Esophagus muscularis mucosa (tissue), 4 donors: ENCODE measurements around the gene CTU1. TPM values are rescaled to one million over a fixed set of nuclear protein-coding genes. Genes with fewer than 3 reads are reported as not detected.

Experiments used
- DNase-seq: peaks from one replicate; pipeline ENCODE4 v3.0.0-alpha.2; 2017; ENCODE audit errors: extremely low spot score
- H3K27ac ChIP-seq, 4 donors: fragments of 200-600 bp; sonication (generic); replicated peaks in 1 of 4; 1 replicate in 3 of 4; 2 replicates in 1 of 4; pipeline ENCODE4 v1.5.1; 2016 to 2019; ENCODE audit warnings: mild to moderate bottlenecking in 1 of 4
- H3K27me3 ChIP-seq, 4 donors: fragments of 200-600 bp; sonication (generic); one replicate each; pipeline versions ENCODE4 v1.5.1 to v1.6.0; 2016 to 2019
- H3K36me3 ChIP-seq, 4 donors: fragments of 200-600 bp; sonication (generic); one replicate each; pipeline ENCODE4 v1.5.1; 2016 to 2019
- H3K4me1 ChIP-seq, 4 donors: fragments of 200-600 bp; sonication (generic); one replicate each; pipeline ENCODE4 v1.5.1; 2016 to 2019
- H3K4me3 ChIP-seq, 4 donors: fragments of 200-600 bp; sonication (generic); 1 replicate in 2 of 4; 2 replicates in 2 of 4; pipeline ENCODE4 v1.5.1; 2016 to 2019; ENCODE audit warnings: mild to moderate bottlenecking in 4 of 4, moderate library complexity in 1 of 4
- H3K9me3 ChIP-seq, 4 donors: fragments of 200-600 bp; sonication (generic); 1 replicate in 3 of 4; 2 replicates in 1 of 4; pipeline ENCODE4 v1.5.1; 2016 to 2019
- CTCF ChIP-seq, 3 experiments: fragments of 200-600 bp in 2 of 3; fragments of 450-650 bp in 1 of 3; sonication (generic) in 2 of 3; IDR thresholded peaks; one replicate each; pipeline ENCODE4 v1.5.1; 2017 to 2019; ENCODE audit warnings: antibody characterized with exemption in 3 of 3, mild to moderate bottlenecking in 2 of 3, moderate library complexity in 1 of 3
- EP300 ChIP-seq: sonication (generic); formaldehyde crosslinking; IDR thresholded peaks from one replicate; pipeline ENCODE4 v1.6.1; 2017; ENCODE audit warnings: antibody characterized with exemption
- POLR2A ChIP-seq: fragments of 450-650 bp; IDR thresholded peaks from one replicate; pipeline ENCODE4 v1.6.1; 2017; ENCODE audit warnings: antibody characterized with exemption, moderate library complexity, mild to moderate bottlenecking, low read depth
- POLR2AphosphoS5 ChIP-seq, 2 donors: sonication (generic); formaldehyde crosslinking; IDR thresholded peaks; one replicate each; pipeline ENCODE4 v1.6.1; 2017; ENCODE audit warnings: antibody characterized with exemption in 2 of 2
- whole genome bisulfite sequencing: methylation state at CpG from one replicate; pipeline ENCODE4 v1.1.5; 2018; 5-methylcytosine and 5-hydroxymethylcytosine counted together
- intact Hi-C: fragments of 100-400 bp; cut with DNase I; formaldehyde crosslinking; loops from one replicate; pipeline ENCODE4 v1.15.1; 2023
- total RNA-seq, 4 donors: library from RNA; depleted of rRNA; stranded (reverse); fragments of >200 nt; gene quantifications; one replicate each; pipeline versions ENCODE4 v1.1.0 to v1.2.1, GENCODE V29; 2016

The CTU1 gene
- total RNA-seq, 4 donors from 2014 or later = 7.1 to 18.9 (median 13.7) TPM

DNA sequence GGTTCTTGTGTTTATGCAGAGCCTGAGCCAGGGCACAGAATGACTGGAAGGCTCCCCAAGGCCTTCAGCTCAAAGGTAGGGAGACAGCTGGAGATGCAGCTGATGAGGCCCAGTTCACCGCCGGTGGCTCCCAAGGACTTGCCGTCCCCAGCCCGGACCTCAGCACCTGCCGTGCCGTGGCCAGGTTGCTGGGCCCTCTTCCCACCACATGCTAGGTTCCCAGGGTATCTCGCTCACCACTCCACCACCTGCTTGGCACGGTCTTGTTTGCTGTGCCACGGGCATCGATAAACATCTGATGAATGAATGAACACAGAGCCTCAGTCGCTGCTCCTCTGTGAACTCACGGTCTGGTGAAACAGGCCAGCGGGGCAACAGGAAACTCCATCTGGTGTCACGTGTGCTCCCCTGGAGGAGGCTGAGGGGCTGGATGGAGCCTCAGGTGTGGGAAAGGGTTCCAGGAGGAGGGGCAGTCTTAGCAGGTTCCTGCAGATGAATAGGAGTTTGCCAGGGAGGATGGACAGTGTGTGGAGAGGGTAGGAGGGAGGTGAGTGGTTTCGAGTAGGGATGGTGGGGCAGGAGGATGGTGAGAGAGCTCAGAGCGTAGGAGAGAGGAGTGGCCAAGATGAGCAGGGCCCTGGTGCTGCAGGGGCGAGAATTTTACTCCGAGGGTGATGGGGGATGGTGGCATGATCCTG, 21.9 kb downstream of the CTU1 start:
- H3K36me3 ChIP-seq = no peaks in the 10 kb centered on the region
- intact Hi-C loops = no loop called here
- no peaks in the 10 kb centered on the region for H3K4me1 ChIP-seq
- H3K27ac ChIP-seq = no peak overlapping the region
- WGBS = 86% methylated on average over 13 of the region's 18 CpGs
- H3K4me3 ChIP-seq = no peak overlapping the region
- TF ChIP-seq EP300 = no peak
- TF ChIP-seq POLR2A = no peak
- no peak for TF ChIP-seq POLR2AphosphoS5 (IDR thresholded peaks at IDR 0.05)
- TF ChIP-seq CTCF (IDR thresholded peaks at IDR 0.05) = no peak
- no peaks in the 10 kb centered on the region for H3K9me3 ChIP-seq
- peaks cover 0 to 32% (median 0%) of the 10 kb centered on the region in 4 donors for H3K27me3 ChIP-seq
- no peak for DNase-seq

DNA sequence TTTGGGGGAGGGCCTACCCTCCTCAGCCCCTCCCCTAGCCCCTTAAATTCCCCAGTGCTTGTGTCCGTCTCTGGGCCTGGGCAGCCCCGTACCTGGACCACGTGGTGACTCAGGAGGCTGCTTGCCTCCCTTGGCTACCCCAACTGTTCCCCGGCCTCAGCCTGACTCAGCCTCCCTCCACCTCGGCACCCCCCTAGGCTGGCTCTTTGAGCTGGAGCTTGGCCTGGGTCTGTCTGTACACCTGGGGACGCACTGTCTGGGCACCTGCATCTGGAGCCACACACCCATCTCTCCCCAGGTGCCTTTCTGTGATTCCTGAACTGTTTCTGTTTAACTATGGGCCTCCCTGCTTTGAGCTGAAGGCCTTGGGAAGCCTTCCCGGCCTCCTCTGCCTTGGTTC, 23.7 kb downstream of the CTU1 start:
- 85% methylated on average over 7 of the region's 7 CpGs for WGBS
- intact Hi-C loops = no loop called here
- H3K27ac ChIP-seq = no peak overlapping the region
- no peaks in the 10 kb centered on the region for H3K4me1 ChIP-seq
- peaks cover 0 to 47% (median 0%) of the 10 kb centered on the region in 4 donors for H3K27me3 ChIP-seq
- no peak overlapping the region for H3K4me3 ChIP-seq
- no peaks in the 10 kb centered on the region for H3K9me3 ChIP-seq
- TF ChIP-seq POLR2A = no peak
- TF ChIP-seq CTCF (IDR thresholded peaks at IDR 0.05) = no peak
- no peak for TF ChIP-seq EP300
- TF ChIP-seq POLR2AphosphoS5 (IDR thresholded peaks at IDR 0.05) = no peak
- no peak for DNase-seq
- no peaks in the 10 kb centered on the region for H3K36me3 ChIP-seq

- intact Hi-C loops = no loop called here
- Histone ChIP-seq H3K36me3 (no peaks in the 10 kb centered on the region), H3K4me1 (no peaks in the 10 kb centered on the region), H3K27me3 (peaks cover 0 to 54% (median 0%) of the 10 kb centered on the region in 4 donors), H3K27ac (no peak overlapping the region), H3K4me3 (no peak overlapping the region), H3K9me3 (no peaks in the 10 kb centered on the region)
- no peak for DNase-seq
- WGBS = 73% methylated on average over 14 of the region's 14 CpGs
- no peak for TF ChIP-seq POLR2A
- TF ChIP-seq EP300 = no peak
- no peak for TF ChIP-seq POLR2AphosphoS5 (IDR thresholded peaks at IDR 0.05)
- TF ChIP-seq CTCF (IDR thresholded peaks at IDR 0.05) = no peak
Measured at GRCh38 chr19:51083783-51084182, 24.4 kb downstream of the CTU1 start.

DNA sequence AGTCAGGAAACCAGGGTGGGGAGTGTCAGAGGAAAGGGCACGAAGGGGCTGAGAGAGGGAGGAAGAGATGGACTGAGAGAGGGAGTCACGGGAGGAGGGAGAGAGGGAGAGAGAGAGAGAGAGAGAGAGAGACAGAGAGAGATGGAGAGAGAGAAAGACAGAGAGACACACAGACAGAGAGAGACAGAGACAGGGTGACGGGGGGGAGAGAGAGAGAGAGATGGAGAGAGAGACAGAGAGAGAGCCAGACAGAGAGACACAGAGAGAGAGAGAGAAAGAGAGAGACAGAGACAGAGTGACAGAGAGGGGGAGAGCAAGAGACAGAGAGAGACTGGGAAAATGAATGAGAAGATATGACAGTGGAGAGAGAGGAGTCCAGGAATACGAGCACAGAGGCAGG, 25.0 kb downstream of the CTU1 start:
- DNase-seq = no peak
- Histone ChIP-seq H3K4me3 (no peak overlapping the region), H3K36me3 (no peaks in the 10 kb centered on the region), H3K4me1 (no peaks in the 10 kb centered on the region), H3K9me3 (no peaks in the 10 kb centered on the region), H3K27ac (no peak overlapping the region), H3K27me3 (peaks cover 0 to 58% (median 0%) of the 10 kb centered on the region in 4 donors)
- intact Hi-C loops = no loop called here
- TF ChIP-seq EP300 (no peak), POLR2AphosphoS5 (IDR thresholded peaks at IDR 0.05) (no peak), CTCF (IDR thresholded peaks at IDR 0.05) (no peak), POLR2A (no peak)
- WGBS = 38% methylated on average over 4 of the region's 4 CpGs

DNA sequence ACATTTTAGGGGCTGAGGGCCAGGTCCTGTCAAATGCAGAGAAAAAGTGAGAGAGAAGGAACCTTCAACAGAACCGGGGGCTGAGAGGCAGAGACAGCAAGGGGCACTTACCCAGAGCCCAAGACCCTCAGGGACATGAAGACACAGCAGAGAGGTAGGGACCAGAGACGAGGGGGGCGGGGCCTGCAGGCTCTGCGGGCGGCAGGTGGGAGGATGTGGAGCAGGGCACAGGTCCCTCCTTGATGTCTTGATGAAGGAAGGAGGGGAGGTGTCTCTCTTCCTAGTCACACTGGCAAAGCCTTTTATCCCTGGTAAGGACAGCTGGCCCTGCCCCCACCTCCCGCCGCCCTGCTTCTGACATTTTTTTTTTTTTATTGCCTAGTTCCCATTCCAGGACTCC, 25.6 kb downstream of the CTU1 start, which contains the start of gene KLK14:
TSS of gene KLK14 (minus strand) at position 277 of the 400 bp plus-strand sequence. CDS start at position 4, 273 bp downstream.
- intact Hi-C loops = no loop called here
- no peak for DNase-seq
- no peak for TF ChIP-seq EP300
- no peak for TF ChIP-seq POLR2A
- no peak for TF ChIP-seq CTCF (IDR thresholded peaks at IDR 0.05)
- no peak for TF ChIP-seq POLR2AphosphoS5 (IDR thresholded peaks at IDR 0.05)

More for the DNA sequence above, 25.6 kb downstream of the CTU1 start, which contains the start of gene KLK14:
- no peaks in the 10 kb centered on the region for H3K36me3 ChIP-seq
- H3K4me3 ChIP-seq = no peak within 1 kb of the TSS
- peaks cover 0 to 58% (median 0%) of the 10 kb centered on the region in 4 donors for H3K27me3 ChIP-seq
- WGBS = 39% methylated on average over 7 of the region's 7 CpGs
- H3K9me3 ChIP-seq = no peaks in the 10 kb centered on the region
- H3K4me1 ChIP-seq = no peaks in the 10 kb centered on the region
- H3K27ac ChIP-seq = no peak within 1 kb of the TSS
